HL-60 (cell line): ENCODE results near the gene DOK5.

Experiments
- CTCF ChIP-seq: IDR thresholded peaks from one replicate; pipeline ENCODE4 v1.5.1; 2011; ENCODE audit warnings: low read length, control low read depth, inconsistent platforms; ENCODE audit not compliant: insufficient read depth
- REST ChIP-seq: IDR thresholded peaks from 2 replicates; pipeline ENCODE4 v1.6.1; 2012; ENCODE audit warnings: low read depth; ENCODE audit not compliant: insufficient replicate concordance
- SPI1 ChIP-seq: IDR thresholded peaks from 2 replicates; pipeline ENCODE4 v1.6.1; 2012; ENCODE audit warnings: low read depth, mild to moderate bottlenecking, borderline replicate concordance

GRCh38 chr20:54485631-54486030 lies 10.2 kb downstream of the DOK5 start:
- TF ChIP-seq CTCF: no peak
- TF ChIP-seq SPI1: no peak
- TF ChIP-seq REST: no peak
